Measurements from ENCODE around the gene MRPL11.
A peak's percentile ranks its signal among the peaks of the same experiment; 100 is the strongest.

DNA sequence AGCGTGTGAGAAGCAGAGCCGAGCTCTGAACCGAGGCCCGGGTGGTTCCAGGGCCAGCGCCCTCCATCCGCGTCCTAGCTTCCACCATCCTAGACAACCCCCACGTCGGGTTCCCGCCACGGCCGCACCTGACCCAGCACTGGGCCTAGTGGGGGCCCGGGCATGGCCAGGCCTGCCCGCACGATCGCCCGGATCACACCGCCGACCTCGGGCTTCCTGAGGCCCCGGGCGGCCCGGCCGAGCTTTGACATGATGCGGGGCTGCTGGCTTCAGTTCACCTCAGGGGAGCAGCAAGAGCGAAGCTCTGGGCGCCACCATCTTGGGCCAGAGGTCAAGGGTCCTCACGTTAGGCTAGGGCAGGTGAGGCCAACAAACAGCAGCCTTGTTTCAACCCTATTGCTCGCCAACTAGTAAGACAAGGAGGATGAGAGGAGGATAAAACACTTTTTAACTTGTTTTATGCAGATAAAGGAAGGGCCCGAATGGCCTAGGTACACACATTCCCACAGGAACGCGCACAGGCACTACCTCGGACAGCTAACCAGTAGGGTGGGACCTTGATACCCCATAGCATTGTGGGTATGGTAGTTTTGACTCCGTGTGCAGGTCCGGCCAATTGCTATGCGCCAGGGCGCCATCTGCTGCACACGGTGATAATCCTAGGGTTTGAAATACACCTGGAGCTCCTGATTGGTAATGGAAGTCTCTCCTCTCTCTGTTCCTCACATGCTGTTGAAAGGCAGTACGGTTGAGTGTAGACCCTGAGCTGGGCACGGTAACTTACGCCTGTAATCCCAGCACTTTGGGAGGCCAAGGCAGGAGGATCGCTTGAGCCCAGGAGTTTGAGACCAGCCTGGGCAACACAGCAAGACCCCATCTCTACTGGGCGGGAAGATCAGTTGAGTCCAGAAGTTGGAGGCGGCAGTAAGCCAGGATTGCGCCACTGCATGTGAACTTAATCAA, at the start of gene MRPL11:
- TF ChIP-seq, protein P1, sequence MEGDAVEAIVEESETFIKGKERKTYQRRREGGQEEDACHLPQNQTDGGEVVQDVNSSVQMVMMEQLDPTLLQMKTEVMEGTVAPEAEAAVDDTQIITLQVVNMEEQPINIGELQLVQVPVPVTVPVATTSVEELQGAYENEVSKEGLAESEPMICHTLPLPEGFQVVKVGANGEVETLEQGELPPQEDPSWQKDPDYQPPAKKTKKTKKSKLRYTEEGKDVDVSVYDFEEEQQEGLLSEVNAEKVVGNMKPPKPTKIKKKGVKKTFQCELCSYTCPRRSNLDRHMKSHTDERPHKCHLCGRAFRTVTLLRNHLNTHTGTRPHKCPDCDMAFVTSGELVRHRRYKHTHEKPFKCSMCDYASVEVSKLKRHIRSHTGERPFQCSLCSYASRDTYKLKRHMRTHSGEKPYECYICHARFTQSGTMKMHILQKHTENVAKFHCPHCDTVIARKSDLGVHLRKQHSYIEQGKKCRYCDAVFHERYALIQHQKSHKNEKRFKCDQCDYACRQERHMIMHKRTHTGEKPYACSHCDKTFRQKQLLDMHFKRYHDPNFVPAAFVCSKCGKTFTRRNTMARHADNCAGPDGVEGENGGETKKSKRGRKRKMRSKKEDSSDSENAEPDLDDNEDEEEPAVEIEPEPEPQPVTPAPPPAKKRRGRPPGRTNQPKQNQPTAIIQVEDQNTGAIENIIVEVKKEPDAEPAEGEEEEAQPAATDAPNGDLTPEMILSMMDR (IDR thresholded peaks at IDR 0.05) = peak; percentile 60 to 72 (median 60)
- TF ChIP-seq POLR2A (IDR thresholded peaks at IDR 0.05) = no peak
